ENCODE results near the gene SCRN1.

The SCRN1 gene

GRCh38 chr7:30019387-30019786, 29.8 kb upstream of the SCRN1 start:
- Histone ChIP-seq H3K36me3 (peaks cover 5% of the 10 kb centered on the region; the same call in 1 of the 2 replicates), H3K27ac (no peak overlapping the region), H3K27me3 (ENCODE audit: insufficient read depth, low read depth, severe bottlenecking) (no peaks in the 10 kb centered on the region), H3K9me3 (ENCODE audit: severe bottlenecking) (no peaks in the 10 kb centered on the region), H3K4me3 (ENCODE audit: low read depth, low read length) (no peak overlapping the region)
- TF ChIP-seq, protein P1, sequence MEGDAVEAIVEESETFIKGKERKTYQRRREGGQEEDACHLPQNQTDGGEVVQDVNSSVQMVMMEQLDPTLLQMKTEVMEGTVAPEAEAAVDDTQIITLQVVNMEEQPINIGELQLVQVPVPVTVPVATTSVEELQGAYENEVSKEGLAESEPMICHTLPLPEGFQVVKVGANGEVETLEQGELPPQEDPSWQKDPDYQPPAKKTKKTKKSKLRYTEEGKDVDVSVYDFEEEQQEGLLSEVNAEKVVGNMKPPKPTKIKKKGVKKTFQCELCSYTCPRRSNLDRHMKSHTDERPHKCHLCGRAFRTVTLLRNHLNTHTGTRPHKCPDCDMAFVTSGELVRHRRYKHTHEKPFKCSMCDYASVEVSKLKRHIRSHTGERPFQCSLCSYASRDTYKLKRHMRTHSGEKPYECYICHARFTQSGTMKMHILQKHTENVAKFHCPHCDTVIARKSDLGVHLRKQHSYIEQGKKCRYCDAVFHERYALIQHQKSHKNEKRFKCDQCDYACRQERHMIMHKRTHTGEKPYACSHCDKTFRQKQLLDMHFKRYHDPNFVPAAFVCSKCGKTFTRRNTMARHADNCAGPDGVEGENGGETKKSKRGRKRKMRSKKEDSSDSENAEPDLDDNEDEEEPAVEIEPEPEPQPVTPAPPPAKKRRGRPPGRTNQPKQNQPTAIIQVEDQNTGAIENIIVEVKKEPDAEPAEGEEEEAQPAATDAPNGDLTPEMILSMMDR (IDR thresholded peaks at IDR 0.05; ENCODE audit: low read depth, low read length): no peak
- no peak for DNase-seq

DNA sequence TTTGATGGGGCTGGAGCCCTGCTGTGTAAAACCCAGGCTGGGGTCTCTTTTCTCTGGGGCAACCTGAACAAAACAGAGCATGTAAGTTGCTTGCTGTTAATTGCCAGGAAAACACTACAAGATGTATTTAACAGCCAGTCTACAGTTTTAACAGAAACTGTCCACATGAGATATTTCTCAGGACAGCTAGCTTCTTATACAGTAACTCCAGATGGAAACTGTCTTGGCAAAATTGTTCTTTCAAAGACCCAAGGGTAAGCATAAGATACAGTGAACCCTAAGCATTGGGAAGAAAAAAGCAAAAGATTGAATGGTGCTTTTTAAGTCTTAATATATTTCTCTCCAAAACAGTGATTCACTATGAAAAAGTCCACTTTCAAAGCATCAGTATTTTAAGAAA, 28.9 kb upstream of the SCRN1 start:
- DNase-seq: no peak
- H3K27ac ChIP-seq: no peak overlapping the region
- H3K4me3 ChIP-seq (ENCODE audit: low read depth, low read length): no peak overlapping the region
- TF ChIP-seq, protein P1 (IDR thresholded peaks at IDR 0.05; ENCODE audit: low read depth, low read length): no peak
- peaks cover 10% of the 10 kb centered on the region for H3K36me3 ChIP-seq
- H3K9me3 ChIP-seq (ENCODE audit: severe bottlenecking): no peaks in the 10 kb centered on the region
- H3K27me3 ChIP-seq (ENCODE audit: insufficient read depth, low read depth, severe bottlenecking): no peaks in the 10 kb centered on the region

- DNase-seq: no peak
- Histone ChIP-seq H3K27ac (no peak overlapping the region), H3K36me3 (peaks cover 4% of the 10 kb centered on the region), H3K4me3 (ENCODE audit: low read depth, low read length) (no peak overlapping the region), H3K27me3 (ENCODE audit: insufficient read depth, low read depth, severe bottlenecking) (no peaks in the 10 kb centered on the region), H3K9me3 (ENCODE audit: severe bottlenecking) (no peaks in the 10 kb centered on the region)
- TF ChIP-seq, protein P1 (IDR thresholded peaks at IDR 0.05; ENCODE audit: low read depth, low read length): no peak
These were observed 23.2 kb upstream of the SCRN1 start for GRCh38 chr7:30012757-30013156.

DNA sequence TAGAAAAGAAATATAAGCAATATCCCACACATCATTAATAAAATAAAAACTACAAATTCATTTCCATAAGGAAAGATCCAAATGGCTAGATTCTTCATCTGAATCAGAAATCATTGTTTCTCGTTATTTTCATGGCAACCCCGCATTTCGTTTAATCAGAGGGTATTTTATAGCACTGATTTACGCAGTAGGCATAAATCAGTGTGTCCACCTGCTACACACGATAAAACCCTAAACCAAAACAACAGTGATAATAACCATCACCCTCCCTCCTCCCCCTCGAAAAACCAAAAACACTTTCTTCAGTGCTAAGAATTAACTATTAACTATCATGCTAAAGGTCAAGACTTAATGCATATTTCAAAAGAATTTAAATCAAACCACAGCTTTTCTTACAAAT, 20.4 kb upstream of the SCRN1 start:
- H3K27ac ChIP-seq: no peak overlapping the region
- peaks cover 4% of the 10 kb centered on the region; the same call in 1 of the 2 replicates for H3K36me3 ChIP-seq
- H3K27me3 ChIP-seq (ENCODE audit: insufficient read depth, low read depth, severe bottlenecking): no peaks in the 10 kb centered on the region
- no peak for DNase-seq
- H3K4me3 ChIP-seq (ENCODE audit: low read depth, low read length): no peak overlapping the region
- H3K9me3 ChIP-seq (ENCODE audit: severe bottlenecking): no peaks in the 10 kb centered on the region
- TF ChIP-seq, protein P1 (IDR thresholded peaks at IDR 0.05; ENCODE audit: low read depth, low read length): no peak

DNA sequence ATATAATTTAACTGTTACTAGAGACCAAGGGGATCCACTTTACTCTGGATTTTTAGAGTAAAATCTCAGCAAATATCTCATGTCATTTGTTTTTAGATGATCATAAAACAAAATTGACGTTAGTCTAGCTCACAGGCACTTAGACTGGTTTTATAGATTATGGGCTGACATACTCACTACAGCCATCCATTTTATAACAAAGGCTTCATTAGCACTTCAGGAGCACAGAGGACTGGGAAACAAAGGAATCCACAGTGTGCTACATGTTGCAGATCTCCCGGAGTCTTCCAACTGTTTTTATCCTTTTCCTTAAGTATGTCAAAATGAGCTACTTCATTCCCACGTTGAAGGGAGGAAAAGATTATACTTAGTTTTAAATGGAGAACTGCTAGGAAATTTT, 15.9 kb upstream of the SCRN1 start:
- no peaks in the 10 kb centered on the region for H3K27me3 ChIP-seq (ENCODE audit: insufficient read depth, low read depth, severe bottlenecking)
- TF ChIP-seq, protein P1 (IDR thresholded peaks at IDR 0.05; ENCODE audit: low read depth, low read length): no peak
- H3K4me3 ChIP-seq (ENCODE audit: low read depth, low read length): no peak overlapping the region
- H3K27ac ChIP-seq: no peak overlapping the region
- no peak for DNase-seq
- H3K9me3 ChIP-seq (ENCODE audit: severe bottlenecking): no peaks in the 10 kb centered on the region
- H3K36me3 ChIP-seq: no peaks in the 10 kb centered on the region

DNA sequence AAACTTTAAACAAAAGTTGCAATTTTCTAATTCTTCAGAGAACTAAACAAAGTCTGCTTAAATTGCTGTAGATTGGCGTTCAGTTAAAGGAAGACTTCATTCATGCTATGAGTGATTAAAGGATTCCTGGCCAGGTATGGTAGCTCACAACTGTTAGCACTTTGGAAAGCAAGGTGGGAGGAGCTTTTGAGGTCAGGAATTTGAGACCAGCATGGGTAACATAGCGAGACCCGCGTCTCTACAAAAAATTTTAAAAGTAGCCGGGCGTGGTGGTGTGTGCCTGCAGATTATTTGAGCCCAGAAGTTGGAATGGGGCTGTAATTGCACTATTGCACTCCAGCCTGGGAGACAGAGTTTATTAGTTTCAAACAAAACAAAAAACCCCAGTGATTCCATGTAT, 13.5 kb upstream of the SCRN1 start:
- Histone ChIP-seq H3K9me3 (ENCODE audit: severe bottlenecking) (no peaks in the 10 kb centered on the region), H3K27me3 (ENCODE audit: insufficient read depth, low read depth, severe bottlenecking) (no peaks in the 10 kb centered on the region), H3K27ac (no peak overlapping the region), H3K4me3 (ENCODE audit: low read depth, low read length) (no peak overlapping the region), H3K36me3 (no peaks in the 10 kb centered on the region)
- TF ChIP-seq, protein P1 (IDR thresholded peaks at IDR 0.05; ENCODE audit: low read depth, low read length): no peak
- DNase-seq: no peak

Data from WERI-Rb-1 (cell line).